DMS53 treated with DMSO at 0.1 percent for 48 hours (cell line): ENCODE results near the gene CIBAR2.

ENCODE experiments used
- DNase-seq: peaks from one replicate; lab custom pipeline; 2025; ENCODE audit not compliant: unreplicated experiment; lab: John Stamatoyannopoulos, UW

Gene CIBAR2

GRCh38 chr16:85083051-85083639 lies 29.1 kb downstream of the CIBAR2 start:
- no peak for DNase-seq

GRCh38 chr16:85082173-85083050 lies 29.9 kb downstream of the CIBAR2 start:
- no peak for DNase-seq

GRCh38 chr16:85081765-85082164 lies 30.5 kb downstream of the CIBAR2 start:
- no peak for DNase-seq

- no peak for DNase-seq
These were observed 31.2 kb downstream of the CIBAR2 start for GRCh38 chr16:85081038-85081437.

GRCh38 chr16:85079785-85080570 lies 32.3 kb downstream of the CIBAR2 start:
- no peak for DNase-seq

- no peak for DNase-seq
These were observed 33.3 kb downstream of the CIBAR2 start for GRCh38 chr16:85078952-85079351.

DNA sequence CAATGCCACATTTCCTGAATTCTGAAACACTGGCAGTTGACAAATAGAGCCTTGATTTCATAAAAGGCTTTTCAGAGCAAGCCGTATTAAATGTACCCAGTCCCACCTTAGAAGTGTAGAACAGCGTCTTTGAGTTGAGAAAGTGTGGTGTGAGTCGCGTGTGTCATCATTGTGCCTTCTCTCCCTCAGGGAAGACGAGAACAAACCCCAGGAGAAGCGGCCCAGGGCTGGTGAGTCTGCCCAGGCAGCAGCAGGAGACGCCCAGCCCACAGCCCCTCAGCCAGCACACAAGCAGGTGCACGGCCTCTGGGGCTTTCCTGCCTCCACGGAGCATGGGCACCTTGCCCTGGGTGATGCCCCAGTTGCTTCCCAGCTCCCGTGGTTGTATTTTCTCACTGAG lies 34.0 kb downstream of the CIBAR2 start:
- no peak for DNase-seq

DNA sequence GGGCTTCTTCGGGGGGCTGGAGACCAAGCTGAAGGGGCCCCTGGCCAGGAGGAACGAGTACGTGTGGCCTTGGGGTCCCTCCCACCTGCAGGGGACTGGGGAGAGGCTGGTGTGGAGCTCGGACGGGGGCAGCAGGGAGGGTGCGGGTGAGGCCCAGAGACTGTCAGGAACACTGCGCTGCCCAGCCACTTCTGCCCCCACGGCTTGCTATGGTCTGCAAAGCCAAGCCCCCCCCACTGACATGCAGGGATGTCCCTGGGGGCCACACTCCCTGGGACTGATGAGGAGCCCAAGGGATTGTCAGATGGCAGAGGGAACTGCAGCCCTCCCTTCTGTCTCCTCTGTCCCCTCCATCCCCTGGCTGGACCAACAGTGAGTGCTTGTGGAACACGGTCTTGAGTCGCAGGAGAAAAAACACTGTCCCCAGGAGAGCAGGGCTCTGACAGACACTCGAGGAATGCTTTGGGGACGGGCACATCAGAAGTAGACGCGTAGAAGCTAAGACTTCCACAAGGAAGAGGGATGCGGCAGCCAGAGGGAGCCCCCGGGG lies 34.6 kb downstream of the CIBAR2 start:
- DNase-seq: no peak

GRCh38 chr16:85077039-85077438 lies 35.2 kb downstream of the CIBAR2 start:
- no peak for DNase-seq

DNA sequence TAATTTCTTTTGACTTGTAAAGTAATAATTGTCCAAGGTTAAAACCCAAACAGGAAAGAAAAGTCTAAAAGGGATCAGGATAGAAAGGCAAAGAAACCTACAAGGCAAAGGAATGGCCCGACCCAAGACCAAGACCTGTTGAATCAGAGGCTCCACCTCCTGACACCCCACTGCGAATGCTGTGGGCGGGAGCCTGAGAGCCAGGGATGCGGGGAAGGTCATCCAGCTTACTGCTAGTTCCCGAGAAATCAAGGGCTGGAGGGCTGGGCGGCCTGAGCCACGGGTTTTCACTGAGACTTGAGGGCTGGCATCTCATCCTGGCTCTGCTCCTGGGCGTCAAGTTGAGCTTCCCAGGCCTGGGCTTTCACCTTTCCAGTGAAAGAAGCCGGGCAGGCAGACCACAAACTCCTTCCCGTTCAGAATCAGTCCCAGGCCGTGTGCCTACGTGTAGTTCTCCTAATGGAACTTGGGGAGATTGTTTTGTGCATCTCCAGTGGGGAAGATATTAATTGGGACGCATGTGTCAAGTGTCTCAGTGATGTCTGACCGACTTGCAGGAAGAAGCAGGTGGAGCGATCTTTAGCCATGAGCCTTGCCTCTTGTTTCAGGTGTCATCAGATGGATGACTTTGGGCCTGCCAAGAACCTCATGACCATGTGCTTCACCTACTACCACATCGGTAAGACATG lies 36.9 kb downstream of the CIBAR2 start:
- DNase-seq: no peak

- DNase-seq: no peak
These were observed 37.9 kb downstream of the CIBAR2 start for GRCh38 chr16:85074225-85074914.

- no peak for DNase-seq
These were observed 39.3 kb downstream of the CIBAR2 start for GRCh38 chr16:85072947-85073346.

- no peak for DNase-seq
These were observed 40.0 kb downstream of the CIBAR2 start for GRCh38 chr16:85072076-85072860.

GRCh38 chr16:85069171-85069570 lies 43.1 kb downstream of the CIBAR2 start:
- no peak for DNase-seq

DNA sequence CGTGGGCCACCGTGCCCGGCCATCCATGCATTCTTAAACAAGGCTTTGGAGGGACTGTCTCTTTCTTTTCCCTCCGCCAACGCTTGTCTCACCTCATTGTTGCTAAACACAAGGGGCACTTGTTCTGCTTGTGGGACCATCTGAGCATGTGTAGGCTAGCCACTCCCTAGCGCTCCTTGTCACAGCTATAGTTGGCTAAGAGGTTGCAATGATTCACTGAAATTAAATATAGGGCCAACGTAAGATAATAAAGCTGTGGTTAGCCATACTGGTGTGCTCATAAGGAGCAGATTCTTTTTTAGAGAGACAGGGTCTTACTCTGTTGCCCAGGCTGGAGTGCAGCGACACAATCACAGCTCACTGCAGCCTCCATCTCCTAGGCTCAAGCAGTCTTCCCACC lies 43.5 kb downstream of the CIBAR2 start:
- no peak for DNase-seq

DNA sequence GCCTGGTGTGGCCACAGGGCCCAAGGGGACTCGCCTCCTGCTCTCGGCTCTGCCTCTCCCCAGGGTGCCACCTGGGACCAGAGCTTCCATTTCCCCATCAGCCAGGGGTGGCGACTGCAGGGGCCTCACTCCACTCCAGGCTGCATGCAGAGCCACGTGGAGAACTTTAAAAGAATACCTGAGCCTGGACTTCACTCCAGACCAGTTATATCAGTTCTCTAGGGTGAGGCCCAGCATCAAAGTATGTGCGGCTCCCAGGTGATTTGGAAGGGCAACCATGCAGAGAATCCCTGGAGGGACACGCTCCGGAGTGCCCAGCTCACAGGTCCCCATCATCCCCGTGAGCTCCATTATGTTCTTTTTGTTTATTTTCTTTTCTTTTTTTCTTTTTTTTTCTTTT lies 44.8 kb downstream of the CIBAR2 start:
- no peak for DNase-seq

DNA sequence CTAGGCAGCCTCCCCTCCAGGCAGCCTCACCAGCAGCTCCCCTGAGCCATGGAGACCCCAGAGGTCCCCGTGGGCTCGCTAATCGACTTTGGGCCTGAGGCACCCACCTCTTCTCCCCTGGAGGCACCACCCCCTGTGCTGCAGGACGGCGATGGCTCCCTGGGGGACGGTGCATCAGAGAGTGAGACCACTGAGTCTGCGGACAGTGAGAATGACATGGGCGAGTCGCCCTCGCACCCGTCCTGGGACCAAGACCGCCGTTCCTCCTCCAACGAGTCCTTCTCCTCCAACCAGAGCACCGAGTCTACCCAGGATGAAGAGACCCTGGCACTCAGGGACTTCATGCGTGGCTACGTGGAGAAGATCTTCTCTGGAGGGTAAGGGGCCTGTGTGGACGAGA lies 45.2 kb downstream of the CIBAR2 start:
- no peak for DNase-seq

DNA sequence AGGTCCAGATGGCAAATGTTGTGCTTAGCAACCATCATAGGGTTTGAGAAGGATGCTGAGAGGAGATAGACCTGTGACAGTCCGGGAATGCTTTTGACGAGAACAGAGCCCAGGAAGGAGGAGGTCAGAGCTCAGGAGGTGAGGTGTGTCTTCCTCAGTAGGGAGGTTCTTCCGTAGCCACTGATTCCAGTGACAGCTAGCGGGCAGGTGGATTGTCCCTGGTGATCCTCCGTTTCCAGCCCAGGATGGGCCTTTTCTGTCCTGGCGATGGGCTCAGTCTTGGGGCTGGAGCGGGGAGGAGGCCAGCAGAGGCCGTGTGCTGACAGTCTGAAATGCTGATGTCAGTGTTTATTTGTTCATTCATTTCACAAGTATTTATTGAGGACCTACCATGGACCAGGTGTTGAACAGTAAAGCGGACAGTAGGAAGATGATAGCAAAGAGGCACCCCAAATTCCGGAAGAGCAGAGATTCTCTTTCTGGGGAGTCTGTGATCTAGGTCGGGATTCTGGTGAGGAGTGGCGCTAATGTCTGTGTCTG lies 45.9 kb downstream of the CIBAR2 start:
- DNase-seq: no peak

DNA sequence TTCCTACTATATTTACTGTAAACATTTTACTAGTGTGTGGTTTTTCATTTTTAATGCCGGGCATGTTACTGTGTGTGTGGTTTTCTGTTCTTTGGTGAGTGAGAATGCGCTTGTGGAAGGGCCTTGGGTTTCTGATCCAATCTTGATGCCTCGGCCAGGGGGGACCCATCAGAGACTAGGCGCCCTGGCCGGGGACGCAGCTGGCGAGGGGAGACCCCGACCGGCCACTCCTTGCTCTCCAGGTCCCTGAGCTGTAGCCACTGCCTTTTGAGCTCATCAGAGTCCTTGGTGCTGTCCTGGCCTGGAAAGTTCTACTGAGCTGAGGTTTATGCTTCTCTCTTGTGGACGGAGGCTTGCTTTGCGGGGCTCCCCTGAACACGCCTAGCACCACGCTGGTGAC lies 47.2 kb downstream of the CIBAR2 start:
- DNase-seq: no peak
